GM19455 (cell line): ENCODE measurements around the gene AMDHD2.

Source experiments
- ATAC-seq: cut with Tn5 transposase; IDR thresholded peaks from one replicate; pipeline ENCODE4 v1.9.1; 2021; ENCODE audit not compliant: unreplicated experiment

The AMDHD2 gene

DNA sequence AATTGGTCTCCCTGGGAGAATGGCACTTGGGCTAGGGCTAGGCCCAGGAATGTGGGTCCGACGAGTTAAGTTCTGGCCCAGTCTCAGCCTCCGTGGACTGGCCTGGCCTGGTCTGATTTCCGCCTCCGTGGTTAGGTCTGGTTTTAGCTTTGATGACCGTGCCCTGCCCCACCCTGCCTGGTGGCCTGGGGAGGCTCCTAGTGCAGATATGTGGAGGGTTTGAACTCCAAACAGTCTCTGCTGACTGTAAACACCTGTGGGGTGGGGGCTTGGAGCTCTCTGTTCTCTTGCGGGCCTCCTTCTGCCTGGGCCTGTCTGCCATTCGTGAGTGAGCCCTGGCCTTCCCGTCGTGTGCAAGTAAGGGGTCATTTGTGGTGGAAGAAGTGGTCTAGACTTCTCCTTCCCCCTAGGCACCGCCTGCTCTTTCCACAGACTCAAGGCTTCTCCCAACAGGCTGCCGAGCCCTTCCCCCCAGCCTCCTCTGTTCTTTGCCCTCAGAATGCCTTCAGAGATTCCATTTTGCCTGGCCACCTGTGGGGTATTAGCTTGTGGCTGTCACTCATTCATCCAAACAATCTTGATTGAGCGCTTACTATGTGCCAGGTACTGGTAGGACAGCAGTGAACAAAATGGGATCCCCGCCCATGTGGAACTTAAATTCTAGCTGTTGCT lies 4.9 kb upstream of the AMDHD2 start:
- ATAC-seq = no peak

DNA sequence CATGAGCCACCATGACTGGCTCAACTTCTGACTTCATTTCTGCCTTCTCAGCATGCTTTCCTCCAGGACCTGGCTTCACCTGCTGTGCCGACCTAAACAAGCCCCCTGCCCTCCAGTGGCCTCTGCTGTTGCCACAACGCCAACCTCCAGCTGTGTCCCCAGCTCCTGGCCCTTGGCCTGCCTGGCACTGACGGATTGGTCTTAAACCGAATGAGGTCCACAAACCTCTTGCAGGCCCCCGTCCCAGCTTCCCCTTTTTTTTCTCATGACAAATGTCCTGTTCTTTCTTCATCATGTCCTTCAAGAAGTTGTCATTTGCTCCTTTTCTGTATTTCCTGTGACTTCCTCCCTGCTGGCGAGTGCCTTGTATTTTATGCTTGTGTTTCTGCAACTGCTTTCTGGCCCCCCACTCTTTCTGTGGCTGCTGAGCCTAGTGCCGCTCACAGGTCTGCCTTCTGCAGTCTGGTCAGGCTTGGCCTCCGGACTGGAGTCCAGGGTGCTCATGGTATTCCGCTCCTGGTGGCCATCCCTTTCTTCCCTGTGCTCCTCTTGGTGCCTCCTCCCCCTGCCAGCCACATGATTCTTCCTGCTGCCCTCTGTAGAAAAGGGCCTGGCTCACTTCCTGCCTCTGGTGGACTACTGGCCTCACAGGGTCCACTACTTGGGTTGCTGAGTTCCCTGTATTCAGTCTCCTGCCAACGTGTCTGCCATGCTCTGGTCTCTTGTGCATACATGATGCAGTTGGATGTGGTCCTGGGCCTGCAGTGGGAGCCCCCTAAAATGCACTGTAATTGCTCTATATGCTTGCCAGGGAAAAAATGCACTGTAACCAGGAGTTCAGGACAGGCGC lies 3.6 kb upstream of the AMDHD2 start:
- no peak for ATAC-seq

DNA sequence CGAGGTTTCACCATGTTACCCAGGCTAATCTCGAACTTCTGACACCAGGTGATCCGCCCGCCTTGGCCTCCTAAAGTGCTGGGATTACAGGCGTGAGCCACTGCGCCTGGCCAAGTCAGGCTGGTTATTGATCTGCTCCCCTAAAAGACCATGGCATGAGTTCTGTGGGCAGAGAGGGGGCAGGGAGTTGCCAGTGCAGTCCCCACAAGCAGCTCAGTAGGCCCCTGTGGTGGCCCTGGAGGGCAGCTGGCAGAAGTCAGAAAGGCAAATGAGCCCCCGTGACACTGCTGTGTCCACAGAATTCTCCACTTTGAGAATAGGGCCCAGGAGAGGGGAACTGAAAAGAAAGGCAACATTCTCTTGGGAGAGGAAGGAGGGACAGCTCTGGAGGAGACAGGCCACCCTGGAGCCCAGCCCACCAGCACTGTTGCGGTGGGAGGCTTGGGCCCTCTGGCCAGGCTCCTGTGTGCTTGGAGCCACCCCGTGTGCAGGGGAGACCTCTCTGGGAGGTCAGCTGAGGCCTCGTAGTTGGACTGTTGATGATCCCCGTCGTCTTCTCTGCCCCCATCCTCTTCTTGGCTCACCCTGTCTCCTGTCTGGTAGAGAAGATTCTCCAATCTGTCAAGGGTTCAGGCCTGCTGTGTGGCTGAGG lies 2.1 kb upstream of the AMDHD2 start:
- ATAC-seq = no peak

DNA sequence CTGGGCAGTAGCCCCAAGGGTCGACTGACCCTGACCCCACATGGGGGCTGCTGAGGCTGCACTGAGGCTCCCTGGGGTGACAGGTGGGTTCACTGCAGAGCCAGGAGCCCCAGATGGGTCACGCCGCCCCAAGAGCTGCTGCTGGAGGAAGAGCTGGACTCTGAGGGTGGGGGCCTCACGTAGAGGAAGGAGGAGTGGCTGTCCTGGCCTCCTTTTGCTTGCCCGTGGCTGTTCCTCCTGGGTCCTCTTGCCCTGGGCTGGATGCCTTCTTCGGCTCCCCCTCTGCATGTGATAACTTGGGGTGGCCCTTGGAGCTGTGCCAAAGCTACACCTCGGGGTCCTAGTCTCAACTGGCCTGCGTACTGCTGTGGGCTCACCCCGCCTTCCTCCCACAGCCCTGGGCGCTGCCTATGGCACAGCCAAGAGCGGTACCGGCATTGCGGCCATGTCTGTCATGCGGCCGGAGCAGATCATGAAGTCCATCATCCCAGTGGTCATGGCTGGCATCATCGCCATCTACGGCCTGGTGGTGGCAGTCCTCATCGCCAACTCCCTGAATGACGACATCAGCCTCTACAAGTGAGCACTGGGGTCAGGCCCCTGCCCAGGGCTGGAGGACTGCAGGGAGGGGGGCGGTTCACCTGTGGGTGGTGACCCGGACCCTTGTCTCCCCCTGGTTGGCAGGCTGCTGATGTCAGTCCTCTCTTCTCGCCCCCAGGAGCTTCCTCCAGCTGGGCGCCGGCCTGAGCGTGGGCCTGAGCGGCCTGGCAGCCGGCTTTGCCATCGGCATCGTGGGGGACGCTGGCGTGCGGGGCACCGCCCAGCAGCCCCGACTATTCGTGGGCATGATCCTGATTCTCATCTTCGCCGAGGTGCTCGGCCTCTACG lies 1.1 kb upstream of the AMDHD2 start:
- no peak for ATAC-seq

DNA sequence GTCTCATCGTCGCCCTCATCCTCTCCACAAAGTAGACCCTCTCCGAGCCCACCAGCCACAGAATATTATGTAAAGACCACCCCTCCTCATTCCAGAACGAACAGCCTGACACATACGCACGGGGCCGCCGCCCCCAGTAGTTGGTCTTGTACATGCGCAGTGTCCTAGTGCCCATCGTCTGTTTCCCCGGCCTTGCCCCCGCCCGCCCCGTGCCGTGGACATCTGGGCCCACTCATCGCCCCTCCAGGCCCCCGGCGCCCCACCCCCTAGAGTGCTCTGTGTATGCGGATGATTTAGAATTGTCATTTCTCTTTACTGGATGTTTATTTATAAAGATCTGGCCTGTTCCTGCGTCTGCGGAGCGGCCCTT lies 475 bp upstream of the AMDHD2 start:
- no peak for ATAC-seq

DNA sequence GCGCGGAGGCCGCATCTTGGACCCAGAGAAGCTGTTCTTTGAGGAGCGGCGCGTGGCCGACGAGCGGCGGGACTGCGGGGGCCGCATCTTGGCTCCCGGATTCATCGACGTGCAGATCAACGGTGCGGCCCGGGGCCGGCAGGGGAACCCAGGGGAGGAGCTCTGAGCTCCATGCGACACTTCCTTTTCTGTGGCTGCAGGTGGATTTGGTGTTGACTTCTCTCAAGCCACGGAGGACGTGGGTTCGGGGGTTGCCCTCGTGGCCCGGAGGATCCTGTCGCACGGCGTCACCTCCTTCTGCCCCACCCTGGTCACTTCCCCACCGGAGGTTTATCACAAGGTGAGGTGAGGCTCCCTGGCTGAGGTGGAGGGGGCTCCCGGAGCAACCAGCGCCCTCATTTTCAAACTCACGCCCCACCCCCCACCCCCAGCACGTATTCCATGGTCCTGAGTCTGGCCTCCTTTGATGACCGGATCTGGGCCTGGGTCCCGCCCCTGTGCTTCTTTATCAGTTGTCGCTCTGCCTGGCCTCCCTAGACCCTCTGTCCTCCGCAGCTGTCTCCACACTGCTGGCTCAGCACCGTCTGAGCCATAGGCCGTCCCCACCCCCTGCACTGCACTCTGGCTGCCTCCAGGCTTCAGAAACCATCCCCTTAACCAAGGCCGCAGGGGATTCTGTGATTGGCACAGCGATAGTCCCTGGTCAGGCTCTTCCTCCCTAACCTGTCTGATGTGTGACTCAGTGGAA lies 787 bp downstream of the AMDHD2 start:
- ATAC-seq = no peak

DNA sequence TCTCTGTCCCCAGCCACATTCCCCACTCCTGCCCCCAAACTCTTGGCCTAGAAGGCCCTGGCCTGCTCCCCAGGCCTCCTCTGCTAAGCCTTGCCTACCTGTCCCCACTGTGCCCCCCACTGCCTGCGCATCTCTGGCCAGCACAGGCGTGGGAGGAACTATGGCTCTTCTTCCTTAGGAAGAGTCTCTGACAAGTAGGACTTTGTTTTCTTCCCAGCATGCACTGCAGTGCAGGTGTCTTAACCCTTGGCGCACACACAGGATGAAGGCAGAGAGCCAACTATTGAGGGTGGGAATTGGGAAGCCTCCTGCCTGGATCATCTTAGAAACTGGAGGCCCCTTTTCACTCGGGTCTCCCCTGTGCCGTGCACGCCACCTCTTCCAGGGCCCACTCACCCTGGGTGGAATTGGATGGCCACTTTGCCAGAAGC lies 3.6 kb downstream of the AMDHD2 start:
- no peak for ATAC-seq

DNA sequence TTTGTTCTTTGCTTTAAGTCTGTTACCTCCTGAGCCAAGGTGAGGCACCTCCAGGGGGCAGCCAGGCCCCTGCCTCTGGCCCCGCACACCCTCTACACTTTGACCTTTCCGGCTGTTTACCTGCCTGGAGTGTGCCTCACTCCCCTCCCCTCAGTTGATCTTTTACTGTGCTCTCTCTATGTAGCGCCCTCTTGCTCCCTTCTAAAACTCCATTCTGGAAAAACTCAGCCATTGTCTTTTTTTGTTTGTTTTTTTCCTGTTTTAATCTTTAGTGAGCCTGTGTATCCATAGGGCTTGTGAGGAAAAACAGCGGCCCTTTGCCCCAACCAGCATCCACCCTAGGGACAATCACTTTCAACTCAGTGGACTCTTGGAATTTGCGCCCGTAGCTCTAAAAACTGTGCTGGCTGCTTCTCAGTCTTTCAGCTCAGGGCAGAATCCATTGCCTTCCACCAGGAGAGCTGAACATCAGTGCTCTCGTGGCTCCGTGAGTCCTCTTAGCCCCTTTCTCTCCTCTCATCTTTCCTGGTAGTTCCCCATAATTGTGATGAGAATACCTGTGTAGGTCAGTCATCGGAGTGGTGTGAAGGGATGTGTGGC lies 4.3 kb downstream of the AMDHD2 start:
- ATAC-seq = no peak

DNA sequence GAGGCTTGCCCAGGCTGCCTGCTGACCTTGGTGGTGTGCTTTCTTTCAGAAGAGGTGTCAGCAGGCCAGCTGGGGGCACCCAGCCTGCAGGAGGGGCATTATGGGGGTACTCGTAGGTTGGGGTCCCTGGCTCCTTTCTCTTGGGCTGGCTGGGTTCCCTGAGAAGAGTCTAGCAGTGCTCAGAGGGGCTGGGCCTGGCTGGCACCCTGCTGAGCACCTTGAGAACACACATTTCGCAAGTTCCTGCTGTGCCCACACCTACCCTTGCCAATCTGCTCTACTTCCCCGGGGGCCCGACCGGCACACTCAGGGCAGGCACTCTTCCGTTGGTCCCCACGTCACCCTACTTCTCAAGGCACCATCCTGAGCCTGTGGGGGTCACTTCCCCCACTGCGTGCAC lies 6.0 kb downstream of the AMDHD2 start:
- no peak for ATAC-seq

DNA sequence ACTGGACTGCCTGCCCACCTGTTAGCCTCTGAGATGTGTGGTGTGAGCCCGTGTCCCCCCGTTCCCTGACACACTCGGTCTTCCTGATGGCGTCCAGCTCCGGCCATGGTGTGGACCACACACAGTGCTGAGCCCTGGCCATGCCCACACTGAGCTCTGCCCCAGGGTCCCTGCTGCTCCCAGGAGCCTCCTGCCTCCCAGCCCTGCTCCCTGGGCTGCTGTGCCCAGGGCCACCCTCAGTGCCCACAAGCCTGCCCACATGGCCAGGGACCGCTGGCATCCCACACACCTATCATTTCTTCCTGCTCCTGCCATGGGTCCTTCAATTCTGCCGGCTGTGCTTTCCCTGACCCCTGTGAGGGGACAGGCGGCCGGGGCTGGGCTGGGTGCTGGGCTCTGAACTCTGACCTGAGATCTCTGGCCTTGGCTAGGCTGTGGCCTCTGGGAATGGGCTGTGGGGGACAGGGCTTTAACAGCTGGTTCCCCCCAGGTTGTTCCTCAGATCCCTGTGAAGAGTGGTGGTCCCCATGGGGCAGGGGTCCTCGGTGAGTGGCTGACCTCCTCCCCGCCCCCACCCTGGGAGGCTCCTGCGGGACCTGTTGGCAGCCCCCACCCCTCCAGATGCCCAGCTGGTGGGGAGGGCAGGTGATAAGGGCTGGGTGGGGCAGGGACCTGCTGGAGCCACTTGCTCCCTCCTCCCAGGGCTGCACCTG lies 7.1 kb downstream of the AMDHD2 start:
- ATAC-seq = no peak

DNA sequence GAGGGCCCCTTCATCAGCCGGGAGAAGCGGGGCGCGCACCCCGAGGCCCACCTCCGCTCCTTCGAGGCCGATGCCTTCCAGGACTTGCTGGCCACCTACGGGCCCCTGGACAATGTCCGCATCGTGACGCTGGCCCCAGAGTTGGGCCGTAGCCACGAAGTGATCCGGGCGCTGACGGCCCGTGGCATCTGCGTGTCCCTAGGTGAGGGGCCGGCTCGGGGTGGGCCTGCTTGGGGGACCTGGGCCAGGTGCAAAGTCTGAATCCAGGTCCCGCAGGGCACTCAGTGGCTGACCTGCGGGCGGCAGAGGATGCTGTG lies 7.6 kb downstream of the AMDHD2 start:
- ATAC-seq = no peak

DNA sequence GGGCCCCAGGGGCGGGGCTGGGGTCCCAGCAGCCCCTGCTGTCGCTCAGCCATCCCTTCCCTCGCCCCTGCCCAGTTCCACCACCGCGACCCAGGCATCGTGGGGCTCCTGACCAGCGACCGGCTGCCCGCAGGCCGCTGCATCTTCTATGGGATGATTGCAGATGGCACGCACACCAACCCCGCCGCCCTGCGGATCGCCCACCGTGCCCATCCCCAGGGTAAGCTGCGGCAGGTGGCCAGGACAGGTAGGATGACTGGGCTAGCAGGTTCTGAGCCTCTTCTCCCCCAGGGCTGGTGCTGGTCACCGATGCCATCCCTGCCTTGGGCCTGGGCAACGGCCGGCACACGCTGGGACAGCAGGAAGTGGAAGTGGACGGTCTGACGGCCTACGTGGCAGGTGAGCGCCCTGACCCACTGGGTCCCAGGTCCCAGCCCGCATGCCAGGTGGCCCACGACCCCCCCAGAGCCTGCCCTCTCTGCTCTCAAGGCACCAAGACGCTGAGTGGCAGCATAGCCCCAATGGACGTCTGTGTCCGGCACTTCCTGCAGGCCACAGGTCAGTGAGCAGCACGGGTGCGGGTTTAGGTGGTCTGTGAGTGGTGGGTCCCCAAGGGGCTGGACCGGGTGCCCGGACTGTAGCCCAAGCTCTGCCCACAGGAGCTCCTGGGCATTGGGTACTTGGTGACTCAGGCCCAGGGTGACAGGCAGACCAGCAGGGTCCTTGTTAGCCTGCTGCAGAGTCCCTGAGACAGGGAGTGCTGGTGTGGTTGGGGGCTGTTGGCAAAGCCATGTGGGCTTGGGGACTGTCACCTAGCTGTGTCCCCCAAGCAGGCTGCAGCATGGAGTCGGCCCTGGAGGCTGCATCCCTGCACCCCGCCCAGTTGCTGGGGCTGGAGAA lies 8.2 kb downstream of the AMDHD2 start:
- no peak for ATAC-seq

DNA sequence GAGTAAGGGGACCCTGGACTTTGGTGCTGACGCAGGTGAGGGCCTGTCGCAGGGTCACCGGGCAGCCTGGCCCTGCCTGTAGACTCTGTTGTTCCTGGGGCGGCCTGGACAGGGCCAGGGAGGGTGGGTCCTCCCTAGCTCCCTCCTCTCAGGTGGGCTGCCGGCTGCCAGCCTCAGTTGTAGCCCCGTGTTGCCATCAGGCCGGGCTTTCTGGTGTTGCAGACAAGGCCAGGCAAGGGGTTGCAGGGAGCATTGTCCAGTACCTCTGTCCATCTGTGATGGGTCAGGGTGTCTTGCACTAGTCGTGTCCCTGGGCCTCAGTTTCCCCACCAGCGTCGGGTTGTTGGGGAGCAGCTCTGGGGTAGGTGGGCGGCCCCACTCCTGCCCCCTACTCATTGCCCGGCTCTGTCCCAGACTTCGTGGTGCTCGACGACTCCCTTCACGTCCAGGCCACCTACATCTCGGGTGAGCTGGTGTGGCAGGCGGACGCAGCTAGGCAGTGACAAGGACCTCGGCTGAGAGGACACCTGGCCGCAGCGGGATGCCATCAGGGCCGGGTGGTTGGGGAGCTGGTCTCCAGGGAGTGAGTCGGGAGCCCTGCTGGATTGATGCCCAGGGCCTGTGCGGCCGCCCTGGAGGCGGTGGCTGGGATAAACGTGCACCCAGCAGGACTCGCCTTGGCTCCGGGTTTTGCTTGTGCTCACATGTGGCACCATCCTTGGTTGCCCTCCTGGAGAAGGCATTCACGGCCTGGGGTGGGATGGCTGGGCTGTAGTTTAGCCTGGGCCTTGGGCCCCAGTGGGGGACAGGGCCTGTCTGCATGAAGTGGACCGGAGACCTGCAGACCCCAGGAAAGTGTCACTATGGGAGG lies 9.1 kb downstream of the AMDHD2 start:
- ATAC-seq = no peak

DNA sequence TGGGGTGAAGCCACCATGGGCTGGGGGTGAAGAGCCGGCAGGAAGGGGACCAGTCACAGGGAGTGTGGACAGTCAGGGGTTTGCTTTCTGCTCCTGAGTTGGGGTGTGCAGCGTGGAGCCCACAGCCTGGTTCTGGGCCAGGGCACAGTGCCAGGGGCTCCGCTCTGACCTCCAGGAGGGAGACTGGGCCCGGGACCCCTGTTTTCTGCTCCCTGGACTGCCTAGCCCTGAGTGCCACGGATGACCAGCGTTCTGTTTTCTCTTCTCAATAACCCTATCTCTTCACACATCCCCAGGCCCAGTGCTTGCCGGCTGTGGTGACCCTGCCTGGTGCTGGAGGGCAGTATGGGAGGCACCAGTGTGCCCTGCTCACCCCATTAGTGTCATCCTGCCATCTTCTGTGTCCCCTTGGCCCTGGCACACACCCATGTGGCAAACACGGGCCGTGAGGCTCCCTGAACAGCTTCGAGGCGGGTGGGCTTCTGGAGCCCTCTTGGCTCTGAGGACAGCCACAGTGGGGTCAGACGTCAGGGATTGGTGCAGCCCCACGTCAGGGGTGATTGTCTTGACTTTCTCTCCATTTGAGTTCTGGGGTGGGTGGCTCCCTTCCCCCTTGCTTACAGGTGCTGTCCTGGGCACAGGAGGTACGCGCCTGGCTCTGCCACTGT lies 9.9 kb downstream of the AMDHD2 start:
- ATAC-seq = no peak

DNA sequence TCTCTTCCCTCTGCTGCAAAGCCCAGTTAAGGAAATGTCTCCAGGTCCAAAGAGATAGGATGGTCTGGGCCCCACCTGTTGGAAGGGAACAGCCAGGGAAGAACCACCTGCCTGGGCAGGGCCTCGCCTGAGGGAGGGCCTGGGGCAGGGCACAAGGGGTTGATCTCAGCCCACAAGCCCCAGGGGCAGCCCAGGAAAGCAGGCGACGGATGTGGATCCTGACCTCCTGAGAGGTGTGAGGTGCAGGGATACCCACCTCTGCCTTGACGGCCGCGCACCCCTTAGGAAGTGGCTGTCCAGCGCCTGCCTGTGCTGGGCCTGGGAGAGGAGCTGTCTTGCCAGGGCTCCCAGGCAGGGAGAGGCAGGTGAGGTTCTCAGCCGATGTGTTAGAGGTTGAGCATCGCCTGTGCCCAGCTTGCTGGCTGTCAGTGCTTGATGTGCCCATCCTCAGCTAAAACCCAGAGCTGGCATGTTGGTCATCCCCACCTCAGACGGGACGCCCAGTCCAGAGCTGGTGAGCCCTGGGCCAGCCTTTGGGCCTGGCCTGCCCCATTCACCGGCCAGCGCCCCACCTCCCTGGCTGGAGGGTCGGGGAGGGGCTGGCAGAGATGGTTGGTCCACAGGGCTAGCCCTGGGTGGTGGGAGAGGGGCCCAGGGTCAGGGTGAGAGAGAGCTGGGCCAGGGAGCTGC lies 10.6 kb downstream of the AMDHD2 start:
- no peak for ATAC-seq

DNA sequence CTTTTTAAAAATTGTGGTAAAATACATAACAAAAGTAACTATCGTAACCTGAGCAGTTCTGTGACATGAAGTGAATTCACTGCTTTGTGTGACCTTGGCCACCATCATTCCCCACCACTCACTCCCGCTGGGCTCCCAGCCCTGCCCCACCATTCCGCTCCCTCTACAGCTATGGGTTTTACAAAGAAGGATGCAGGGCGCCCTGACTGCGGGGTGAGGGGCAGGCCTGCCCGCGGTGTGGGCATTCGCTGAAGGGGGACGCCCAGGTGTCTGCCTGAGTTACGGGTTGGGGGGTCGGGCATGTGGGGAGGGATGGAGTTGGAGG lies 11.2 kb downstream of the AMDHD2 start, which contains the start of gene CEMP1:
CEMP1 (minus strand) TSS at position 38 of the 325 bp plus-strand sequence. CDS start 335 bp downstream, outside the sequence.
- ATAC-seq = no peak
